K562 (cell line): ENCODE measurements around the gene CABLES1. TPM values are rescaled to one million over a fixed set of nuclear protein-coding genes. Genes with fewer than 3 reads are reported as not detected.

Source experiments
- ATAC-seq: fragments of 200-7000 bp; cut with Tn5 transposase; 3 replicates; pipeline ENCODE4 v1.9.1; 2020; ENCODE audit warnings: moderate library complexity
- BruUV-seq: library from RNA; stranded (reverse); fragments of 400-500 nt; replicated peaks from 2 replicates; lab custom pipeline; 2021; lab: Mats Ljungman, UMichigan
- CTCF ChIA-PET: fragments of 300-600 bp; formaldehyde crosslinking; extraction: SDS; loops from one replicate; lab custom pipeline; 2021; ENCODE audit warnings: low intra/inter-chr PET ratio; lab: Yijun Ruan, JAX
- POLR2A ChIA-PET: fragments of 300-600, 350-650 bp; sonication (Branson Sonifier 250); formaldehyde crosslinking; extraction: SDS; loops from one replicate; lab custom pipeline; 2021; ENCODE audit warnings: antibody characterized with exemption, inconsistent platforms; lab: Yijun Ruan, JAX
- DNase-seq, 4 experiments: peaks; one replicate each; pipeline versions ENCODE4 v3.0.0 to v3.0.0-alpha.2; 2011 to 2018; ENCODE audit warnings: low spot score in 3 of 4, mixed read lengths in 3 of 4; ENCODE audit errors: extremely low read depth in 1 of 4
- FAIRE-seq: peaks from 2 replicates; lab custom pipeline; 2011; peaks lifted over from hg19 to GRCh38; lab: Jason Lieb, UNC
- H2AFZ ChIP-seq: 2 replicates; pipeline ENCODE4 v1.6.0; 2011; ENCODE audit warnings: low read depth, low read length, control low read depth, inconsistent platforms
- H3K27ac ChIP-seq: fragments of 200-600 bp; 3 replicates; pipeline ENCODE4 v1.8.0; 2011; ENCODE audit warnings: low read depth, mild to moderate bottlenecking, control low read depth, inconsistent platforms, low read length, moderate library complexity, mixed read lengths; ENCODE audit errors: extremely low read depth
- H3K27me3 ChIP-seq, 2 experiments: fragments of 300-600 bp in 1 of 2; 2 replicates in 1 of 2; 3 replicates in 1 of 2; pipeline versions ENCODE4 v1.6.0 to v1.8.0; 2011; ENCODE audit warnings: inconsistent platforms in 2 of 2, low read length in 2 of 2, mild to moderate bottlenecking in 1 of 2, mixed read lengths in 1 of 2, moderate library complexity in 1 of 2; ENCODE audit not compliant: control insufficient read depth in 2 of 2, insufficient read depth in 2 of 2
- H3K36me3 ChIP-seq: fragments of 300-600 bp; 3 replicates; pipeline ENCODE4 v1.8.0; 2011; ENCODE audit warnings: mild to moderate bottlenecking, low read length, inconsistent platforms; ENCODE audit not compliant: control insufficient read depth, insufficient read depth
- H3K4me1 ChIP-seq, 2 experiments: fragments of 200-600 bp in 1 of 2; replicated peaks in 1 of 2; 2 replicates in 1 of 2; 3 replicates in 1 of 2; pipeline versions ENCODE4 v1.5.1 to v1.8.0; 2011; ENCODE audit warnings: inconsistent platforms in 2 of 2, low read length in 2 of 2, mild to moderate bottlenecking in 1 of 2, mixed read lengths in 1 of 2, moderate library complexity in 1 of 2; ENCODE audit not compliant: control insufficient read depth in 2 of 2, insufficient read depth in 2 of 2
- H3K4me2 ChIP-seq: 2 replicates; pipeline ENCODE4 v1.6.1; 2011; ENCODE audit warnings: low read length, control low read depth, inconsistent platforms, mixed read lengths; ENCODE audit not compliant: insufficient read depth
- H3K4me3 ChIP-seq: fragments of 200-600 bp; sonication (generic), shearing (Covaris generic); 2 replicates; pipeline ENCODE4 v1.5.1; 2016; ENCODE audit warnings: control low read depth, inconsistent platforms
- H3K79me2 ChIP-seq: fragments of 200-600 bp; 3 replicates; pipeline ENCODE4 v1.8.0; 2011; ENCODE audit warnings: low read length, inconsistent platforms; ENCODE audit not compliant: control insufficient read depth, insufficient read depth
- H3K9ac ChIP-seq, 2 experiments: 2 replicates each; pipeline versions ENCODE4 v1.6.0 to v1.6.1; 2011; ENCODE audit warnings: low read depth in 2 of 2, low read length in 2 of 2, control low read depth in 1 of 2, inconsistent platforms in 1 of 2, mild to moderate bottlenecking in 1 of 2, mixed read lengths in 1 of 2; ENCODE audit not compliant: insufficient read depth in 1 of 2
- H3K9me1 ChIP-seq: one replicate; pipeline ENCODE4 v1.6.0; 2011; ENCODE audit warnings: inconsistent platforms, mild to moderate bottlenecking, low read length, moderate library complexity; ENCODE audit not compliant: control insufficient read depth, insufficient read depth
- H3K9me3 ChIP-seq: replicated peaks from 2 replicates; pipeline ENCODE4 v1.5.1; 2011; ENCODE audit warnings: low read depth, low read length, inconsistent platforms; ENCODE audit not compliant: control insufficient read depth, insufficient read depth
- H4K20me1 ChIP-seq: replicated peaks from 2 replicates; pipeline ENCODE4 v1.6.1; 2011; ENCODE audit warnings: low read length, inconsistent platforms, mixed read lengths; ENCODE audit not compliant: control insufficient read depth, insufficient read depth
- CAMTA2 ChIP-seq: fragments of 250-450 bp; sonication (Bioruptor Pico); conservative IDR thresholded peaks from 2 replicates; pipeline ENCODE4 v1.5.1; 2022
- CBX3 ChIP-seq, 2 experiments: IDR thresholded peaks; 1 replicate in 1 of 2; 2 replicates in 1 of 2; pipeline ENCODE4 v1.6.1; 2012; ENCODE audit warnings: inconsistent platforms in 2 of 2, low read length in 2 of 2, borderline replicate concordance in 1 of 2, control low read depth in 1 of 2
- KDM1A ChIP-seq, 2 experiments: fragments of 450-650 bp; IDR thresholded peaks; 2 replicates each; pipeline ENCODE4 v1.6.1; 2016; ENCODE audit warnings: mild to moderate bottlenecking in 2 of 2
- LEF1 ChIP-seq: fragments of 450-650 bp; IDR thresholded peaks from 2 replicates; pipeline ENCODE4 v1.6.1; 2016; ENCODE audit warnings: mild to moderate bottlenecking
- RAD21 ChIP-seq, 2 experiments: fragments of 250-450 bp in 1 of 2; fragments of 450-650 bp in 1 of 2; sonication (Bioruptor Pico) in 1 of 2; formaldehyde crosslinking in 1 of 2; IDR thresholded peaks in 1 of 2; conservative IDR thresholded peaks in 1 of 2; 2 replicates each; pipeline versions ENCODE4 v1.4.0 to v1.8.0; 2020 to 2022; ENCODE audit warnings: mild to moderate bottlenecking in 2 of 2, moderate library complexity in 1 of 2
- RBM22 ChIP-seq: fragments of 200-400 bp; formaldehyde crosslinking; IDR thresholded peaks from 2 replicates; pipeline ENCODE4 v1.6.1; 2018; ENCODE audit warnings: low read length, low read depth; ENCODE audit not compliant: poor library complexity, severe bottlenecking
- ZNF175 ChIP-seq: fragments of 200-800 bp; sonication (Bioruptor generic); IDR thresholded peaks from 2 replicates; pipeline ENCODE4 v1.6.1; 2016; ENCODE audit warnings: low read depth, mild to moderate bottlenecking, missing genetic modification characterization, missing compliant biosample characterization
- ZNF316 ChIP-seq: fragments of 450-650 bp; IDR thresholded peaks from 2 replicates; pipeline ENCODE4 v1.6.1; 2016
- ZNF354B ChIP-seq: fragments of 250-450 bp; sonication (Bioruptor Pico); IDR thresholded peaks from 2 replicates; pipeline ENCODE4 v1.4.0; 2020
- ZNF431 ChIP-seq: sonication (generic); formaldehyde crosslinking; IDR thresholded peaks from 2 replicates; pipeline ENCODE4 v1.8.0; 2022; ENCODE audit warnings: mild to moderate bottlenecking, missing genetic modification reagents
- ZNF696 ChIP-seq: fragments of 250-450 bp; sonication (Bioruptor Pico); conservative IDR thresholded peaks from 2 replicates; pipeline ENCODE4 v1.4.0; 2020; ENCODE audit warnings: mild to moderate bottlenecking, moderate library complexity
- WGBS: fragments of 100-300 bp; shearing (Covaris generic); methylation state at CpG from one replicate; pipeline ENCODE4 v1.1.6; 2016; ENCODE audit warnings: low coverage, mixed read lengths; ENCODE audit not compliant: insufficient coverage; ENCODE audit errors: missing lambda C conversion rate; 5-methylcytosine and 5-hydroxymethylcytosine counted together
- in situ Hi-C: fragments of 300-500 bp; cut with MboI; formaldehyde crosslinking; loops from 4 replicates; pipeline ENCODE4 v1.15.0; 2018; ENCODE audit warnings: inconsistent platforms, mixed read lengths
- intact Hi-C: fragments of 100-400 bp; cut with micrococcal nuclease; formaldehyde crosslinking; loops from 2 replicates; pipeline ENCODE4 v1.14.2; 2022
- polyA plus RNA-seq, 8 experiments: library from polyadenylated mRNA; depleted of rRNA in 4 of 8; stranded (reverse) in 5 of 8; unstranded in 3 of 8; fragments of >200 nt; fragmentation: Nextera tagmentation in 2 of 8; fragmentation: Illumina TruSeq in 1 of 8; extraction: Ambion mirVana in 2 of 8; extraction: Trizol in 1 of 8; gene quantifications; 2 replicates each; pipeline versions ENCODE4 v1.2.1 to v1.2.3, GENCODE V29; 2011 to 2014; ENCODE audit warnings: inconsistent platforms in 1 of 8, missing spikeins in 1 of 8
- total RNA-seq, 7 experiments: library from RNA; depleted of rRNA in 6 of 7; stranded (reverse); fragments of >200 nt in 6 of 7; fragmentation: Illumina TruSeq in 2 of 7; extraction: Trizol in 2 of 7; gene quantifications; 2 replicates each; pipeline versions ENCODE4 v1.2.1 to v1.2.3, GENCODE V29; 2011 to 2021; ENCODE audit warnings: low replicate concordance in 1 of 7

Gene CABLES1
- total and polyA plus RNA-seq, 9 of the 15 experiments (the other 6 are each of a cell fraction or from before 2014, with no cell fraction given): 0.04 to 0.10 (median 0.06) TPM; not detected in 3

GRCh38 chr18:23248826-23249225 is 113.5 kb downstream of the CABLES1 start:
- DNase-seq: no peak
- no peaks in the 10 kb centered on the region for H3K4me1 ChIP-seq
- no peak for ATAC-seq
- H3K79me2 ChIP-seq: no peaks in the 10 kb centered on the region
- H3K9me3 ChIP-seq: no peaks in the 10 kb centered on the region; the same call in 1 of the 2 replicates
- no peak overlapping the region for H3K4me2 ChIP-seq
- H3K27me3 ChIP-seq: peaks cover 30 to 69% of the 10 kb centered on the region in 2 experiments; a peak in 4 of 5 replicates
- H3K36me3 ChIP-seq: no peaks in the 10 kb centered on the region
- H3K9ac ChIP-seq: no peak overlapping the region
- H3K4me3 ChIP-seq: no peak overlapping the region
- no TSS peak for BruUV-seq
- no peak overlapping the region for H2AFZ ChIP-seq
- intact Hi-C loops (no loop called here), in situ Hi-C loops (no loop called here)
- WGBS: 6% methylated on average over 2 of the region's 2 CpGs
- H4K20me1 ChIP-seq: no peaks in the 10 kb centered on the region
- no peak for FAIRE-seq
- CTCF ChIA-PET: no interaction called here
- H3K27ac ChIP-seq: no peak overlapping the region
- 0 out of 3 replicates have a peak, but pooled peaks of 1 of the 2 experiments have one; percentile 26 for TF ChIP-seq CBX3 (IDR thresholded peaks at IDR 0.05; ENCODE audit: borderline replicate concordance in 1 of 2, low read length in 2 of 2)
- TF ChIP-seq ZNF316: no peak
- POLR2A ChIA-PET: no interaction called here
- H3K9me1 ChIP-seq: no peaks in the 10 kb centered on the region

GRCh38 chr18:23249348-23249747 is 114.1 kb downstream of the CABLES1 start:
- ATAC-seq (no peak), FAIRE-seq (no peak), DNase-seq (no peak)
- H3K9me1 ChIP-seq: no peaks in the 10 kb centered on the region
- POLR2A ChIA-PET: no interaction called here
- no peak overlapping the region for H2AFZ ChIP-seq
- intact Hi-C loops (no loop called here), in situ Hi-C loops (no loop called here)
- H3K9ac ChIP-seq: no peak overlapping the region
- H3K27ac ChIP-seq: no peak overlapping the region
- H4K20me1 ChIP-seq: no peaks in the 10 kb centered on the region
- no peak for TF ChIP-seq KDM1A (IDR thresholded peaks at IDR 0.05)
- TF ChIP-seq ZNF354B (CRISPR knock-in tag): no peak
- TF ChIP-seq ZNF431 (CRISPR knock-in tag): no peak
- TF ChIP-seq LEF1: no peak
- no peak for TF ChIP-seq CAMTA2
- no peak for TF ChIP-seq ZNF175
- no peak for TF ChIP-seq RAD21 (CRISPR knock-in tag; conservative IDR thresholded peaks at IDR 0.05 in 1 of 2, IDR thresholded peaks at IDR 0.05 in 1 of 2)
- no peak for TF ChIP-seq RBM22
- no peak for TF ChIP-seq ZNF696
- 0% methylated on average over 7 of the region's 7 CpGs for WGBS
- H3K4me1 ChIP-seq: no peaks in the 10 kb centered on the region
- no peak overlapping the region for H3K4me3 ChIP-seq
- H3K9me3 ChIP-seq: no peaks in the 10 kb centered on the region; the same call in 1 of the 2 replicates
- H3K27me3 ChIP-seq: peaks cover 25 to 64% of the 10 kb centered on the region in 2 experiments; a peak in 4 of 5 replicates
- CTCF ChIA-PET: no interaction called here
- H3K4me2 ChIP-seq: no peak overlapping the region
- H3K79me2 ChIP-seq: no peaks in the 10 kb centered on the region
- H3K36me3 ChIP-seq: no peaks in the 10 kb centered on the region
- no TSS peak for BruUV-seq
